NT2/D1 (cell line): ENCODE results near the gene C5orf15.

ENCODE experiments used
- SUZ12 ChIP-seq: IDR thresholded peaks from 2 replicates; pipeline ENCODE4 v1.6.1; 2011; ENCODE audit not compliant: insufficient read length, insufficient read depth; ENCODE audit errors: extremely low read depth
- YY1 ChIP-seq: IDR thresholded peaks from 2 replicates; pipeline ENCODE4 v1.6.1; 2011; ENCODE audit not compliant: insufficient read length, insufficient read depth

DNA sequence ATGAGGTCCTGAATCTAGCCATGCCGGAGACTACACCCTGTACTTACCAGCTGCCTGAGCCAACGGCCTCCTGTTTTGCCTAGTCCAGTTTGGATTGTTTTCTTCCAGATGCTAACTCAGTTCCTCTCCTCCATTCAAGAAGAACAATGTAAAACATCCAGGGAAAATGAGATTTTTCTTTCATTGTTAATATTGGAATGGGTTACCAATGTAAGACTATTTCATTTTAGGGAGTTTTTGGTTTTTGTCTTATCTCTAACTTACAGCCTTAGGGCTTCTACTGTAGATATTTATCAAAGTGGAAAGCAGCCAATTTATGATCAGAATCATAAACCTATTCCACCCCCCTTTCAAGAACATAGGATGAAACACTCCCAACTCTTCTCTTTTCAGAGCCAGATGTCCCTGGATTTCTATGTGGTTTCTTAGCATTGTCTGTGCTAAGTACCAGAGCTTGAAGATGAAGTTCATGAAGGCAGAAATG lies 39.9 kb upstream of the C5orf15 start:
- TF ChIP-seq YY1 (no peak), SUZ12 (no peak)
